ENCODE measurements around the gene DUSP2.
"Not testable (repeated sequence)": the region's sequence is repeated elsewhere in the genome, so short reads cannot be mapped to it uniquely, and the experiment has no call there.

Gene DUSP2

GRCh38 chr2:96146881-96147592 lies 1.8 kb upstream of the DUSP2 start:
- DNase-seq (ENCODE audit: low read depth) = no peak

DNA sequence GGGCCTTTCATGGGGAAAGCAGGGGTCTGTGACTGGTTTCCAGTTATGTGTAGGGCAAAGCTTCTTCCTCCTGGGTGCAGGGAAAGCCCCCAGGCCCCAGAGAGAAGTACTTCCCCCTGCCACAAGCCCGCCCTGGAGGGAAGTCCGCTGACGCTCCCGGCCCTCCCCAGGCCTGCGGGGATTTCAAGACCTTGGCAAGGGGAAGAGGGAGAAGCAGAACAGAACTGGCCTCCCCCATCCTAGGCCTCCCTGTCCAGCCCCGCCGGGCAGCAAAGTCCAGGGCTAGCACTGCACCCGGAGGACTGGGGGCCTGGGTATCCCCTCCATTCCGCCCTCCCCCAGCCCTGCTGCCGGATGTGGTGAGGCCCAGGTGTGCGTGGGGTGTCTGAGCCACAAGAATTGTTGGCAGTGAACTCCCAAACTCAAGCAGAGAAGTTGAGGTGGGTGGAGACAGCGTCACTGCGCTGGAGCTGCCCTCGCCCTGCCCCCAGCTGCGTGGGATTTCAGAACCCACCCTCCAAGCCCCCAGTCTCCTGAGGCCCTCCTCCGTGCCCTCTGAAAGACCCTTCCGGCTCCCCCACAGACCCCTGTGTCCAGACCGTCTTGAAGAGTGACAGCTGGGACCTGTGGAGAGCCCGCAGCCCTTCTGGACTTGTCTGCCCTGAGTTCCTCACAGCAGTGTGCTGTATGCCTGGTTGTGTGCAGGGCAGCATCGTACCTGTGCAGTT lies 1.1 kb upstream of the DUSP2 start:
- DNase-seq (ENCODE audit: low read depth) = peak; percentile 83

DNA sequence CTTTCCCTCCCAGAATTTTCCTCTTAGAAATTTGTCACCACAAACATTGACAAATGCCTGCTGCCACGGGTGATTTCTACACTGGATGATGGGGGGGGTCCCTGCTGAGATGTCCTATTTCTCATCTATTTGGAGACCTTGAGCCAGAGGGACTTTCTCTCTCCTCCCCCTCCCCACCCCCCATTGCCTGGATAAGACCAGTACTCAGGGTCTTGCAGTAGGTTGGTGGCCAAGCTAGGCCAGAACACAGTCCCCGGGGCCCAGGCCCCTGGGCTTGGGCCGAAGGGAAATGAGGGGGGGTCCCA lies 560 bp upstream of the DUSP2 start:
- DNase-seq (ENCODE audit: low read depth) = no peak

- no peak for DNase-seq (ENCODE audit: low read depth)
Observed at GRCh38 chr2:96144481-96145035, 682 bp downstream of the DUSP2 start.

GRCh38 chr2:96143848-96144480 lies 1.3 kb downstream of the DUSP2 start:
- no peak for DNase-seq (ENCODE audit: low read depth)

GRCh38 chr2:96143231-96143847 lies 1.9 kb downstream of the DUSP2 start:
- no peak for DNase-seq (ENCODE audit: low read depth)

DNA sequence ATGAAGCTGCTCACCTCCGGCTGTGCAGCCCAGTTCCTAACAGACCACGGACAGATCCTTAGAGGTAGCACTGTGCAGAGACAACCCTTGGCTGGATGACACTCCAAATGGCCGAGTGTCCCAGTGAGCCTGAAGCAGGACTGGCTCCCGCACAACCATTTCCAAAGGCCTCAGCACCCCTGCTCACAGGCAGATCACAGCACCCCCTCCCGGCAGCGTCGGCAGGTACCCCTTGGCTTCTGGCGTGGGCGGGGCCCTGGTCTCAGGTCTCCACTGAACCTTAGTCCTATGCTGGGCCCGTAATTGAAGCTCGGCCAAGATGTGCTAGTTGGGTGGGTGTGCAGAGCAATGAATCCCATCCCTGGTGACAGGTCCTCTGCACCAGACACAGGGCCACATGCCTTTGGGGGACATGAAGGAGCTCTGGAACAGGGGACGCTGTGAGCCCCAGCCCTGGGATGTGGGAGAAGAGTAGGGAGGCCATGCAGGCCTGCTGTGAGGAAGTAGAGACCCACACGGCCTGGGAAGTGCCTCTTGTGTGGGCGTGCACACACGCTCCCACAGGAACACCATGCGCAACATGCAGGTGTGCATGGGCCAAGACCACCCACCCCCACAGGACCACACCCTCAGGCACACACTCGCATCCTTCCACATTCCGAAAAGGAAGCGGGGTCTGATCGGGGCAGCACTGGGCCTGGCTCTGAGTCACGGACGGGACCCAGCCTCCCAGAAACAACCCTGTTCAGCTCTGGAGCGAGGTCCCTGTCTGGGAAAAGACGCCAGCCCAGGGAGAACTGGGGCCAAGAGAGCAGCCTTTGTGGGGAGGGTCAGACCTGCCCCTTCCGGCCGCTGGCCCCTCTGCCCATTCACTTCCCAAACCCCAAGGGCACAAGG lies 2.8 kb downstream of the DUSP2 start:
- DNase-seq (ENCODE audit: low read depth) = peak; percentile 59

DNA sequence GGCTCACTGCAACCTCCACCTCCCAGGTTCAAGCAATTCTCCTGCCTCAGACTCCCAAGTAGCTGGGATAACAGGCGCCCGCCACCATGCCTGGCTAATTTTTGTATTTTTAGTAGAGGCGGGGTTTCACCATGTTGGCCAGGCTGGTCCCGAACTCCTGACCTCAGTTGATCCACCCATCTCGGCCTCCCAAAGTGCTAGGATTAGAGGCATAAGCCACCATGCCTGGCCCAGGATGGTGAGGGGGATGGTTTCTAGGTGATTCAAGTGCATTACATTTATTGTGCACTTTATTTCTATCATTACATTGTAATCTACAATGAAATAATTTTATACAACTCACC lies 3.6 kb downstream of the DUSP2 start:
- DNase-seq (ENCODE audit: low read depth) = not testable (repeated sequence)

DNA sequence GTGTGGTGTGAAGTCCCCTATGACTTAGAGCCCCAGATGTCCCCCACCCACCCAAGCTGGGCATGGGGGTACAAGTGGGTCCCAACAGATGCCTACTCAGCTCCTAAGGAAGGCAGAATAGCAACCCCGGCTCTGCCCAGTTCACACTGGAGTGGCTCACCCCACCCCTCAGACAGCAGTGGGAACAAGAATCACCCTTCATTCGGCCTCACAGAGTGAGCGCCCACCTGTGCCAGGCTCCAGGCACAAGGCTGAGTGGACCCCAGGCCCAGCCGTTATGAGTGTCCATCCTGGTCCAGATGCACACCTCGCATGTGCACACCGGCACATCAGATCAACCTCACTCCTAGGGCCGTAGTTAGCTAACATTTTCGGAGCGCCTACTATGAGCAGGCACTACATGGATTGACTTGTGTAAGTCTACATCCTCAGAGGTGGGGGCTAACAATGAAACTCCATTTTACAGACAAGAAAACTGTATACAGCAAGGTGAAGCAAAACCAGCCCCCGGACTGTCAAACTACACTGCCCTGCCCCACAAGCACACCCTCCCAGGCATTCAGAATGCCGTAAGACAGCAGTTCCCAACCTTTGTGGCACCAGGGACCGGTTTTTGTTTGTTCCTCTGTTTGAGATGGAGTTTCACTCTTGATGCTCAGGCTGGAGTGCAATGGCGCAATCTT lies 4.2 kb downstream of the DUSP2 start:
- no peak for DNase-seq (ENCODE audit: low read depth)

GRCh38 chr2:96139181-96139758 lies 6.0 kb downstream of the DUSP2 start:
- DNase-seq (ENCODE audit: low read depth) = no peak

- peak; percentile 44 for DNase-seq (ENCODE audit: low read depth)
Observed at GRCh38 chr2:96138179-96139145, 6.8 kb downstream of the DUSP2 start, which contains the start of gene ASTL. Gene ASTL, minus strand, starts transcription at chr2:96138502. Its CDS starts 66 bp downstream, at chr2:96138436.

DNA sequence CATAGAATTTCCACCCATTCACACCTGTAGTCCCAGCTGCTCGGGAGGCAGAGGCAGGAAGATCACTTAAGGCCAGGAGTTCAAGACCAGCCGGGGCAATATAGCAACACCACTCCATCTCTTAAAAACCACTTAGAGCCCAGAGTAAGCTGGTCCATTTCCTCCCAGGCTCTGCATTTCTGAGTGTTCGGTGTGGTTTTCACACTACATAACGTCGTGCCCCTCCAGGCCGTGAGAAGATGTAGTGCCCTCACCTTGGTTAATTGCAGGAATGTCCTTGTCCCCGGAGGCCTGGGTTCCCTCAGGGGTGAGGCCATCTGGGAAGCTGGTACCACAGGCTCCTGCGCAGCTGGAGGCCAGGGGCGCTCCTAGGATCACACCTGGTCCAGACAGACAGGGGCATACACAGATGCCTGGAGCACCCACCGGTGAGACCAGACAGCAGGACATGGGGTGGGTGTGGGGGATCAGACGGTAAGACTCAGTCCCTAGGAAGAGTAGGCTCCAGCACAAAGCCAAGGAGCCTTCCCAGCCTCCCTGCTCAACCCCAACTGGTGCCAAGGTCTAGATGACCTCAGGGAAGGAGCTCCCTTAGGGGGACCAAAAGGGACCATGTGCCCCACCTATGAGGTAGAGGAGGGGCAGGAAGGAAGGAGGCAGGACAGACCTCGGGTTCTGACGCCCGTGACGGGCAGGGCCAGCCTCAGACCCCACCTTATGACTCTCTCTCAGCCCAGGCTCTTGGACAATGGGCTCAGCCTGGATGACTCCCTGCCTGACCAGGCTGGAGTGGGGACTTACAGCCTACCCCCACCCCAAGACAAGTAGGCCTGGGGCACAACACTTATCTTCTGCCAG lies 7.7 kb downstream of the DUSP2 start:
- no peak for DNase-seq (ENCODE audit: low read depth)

DNA sequence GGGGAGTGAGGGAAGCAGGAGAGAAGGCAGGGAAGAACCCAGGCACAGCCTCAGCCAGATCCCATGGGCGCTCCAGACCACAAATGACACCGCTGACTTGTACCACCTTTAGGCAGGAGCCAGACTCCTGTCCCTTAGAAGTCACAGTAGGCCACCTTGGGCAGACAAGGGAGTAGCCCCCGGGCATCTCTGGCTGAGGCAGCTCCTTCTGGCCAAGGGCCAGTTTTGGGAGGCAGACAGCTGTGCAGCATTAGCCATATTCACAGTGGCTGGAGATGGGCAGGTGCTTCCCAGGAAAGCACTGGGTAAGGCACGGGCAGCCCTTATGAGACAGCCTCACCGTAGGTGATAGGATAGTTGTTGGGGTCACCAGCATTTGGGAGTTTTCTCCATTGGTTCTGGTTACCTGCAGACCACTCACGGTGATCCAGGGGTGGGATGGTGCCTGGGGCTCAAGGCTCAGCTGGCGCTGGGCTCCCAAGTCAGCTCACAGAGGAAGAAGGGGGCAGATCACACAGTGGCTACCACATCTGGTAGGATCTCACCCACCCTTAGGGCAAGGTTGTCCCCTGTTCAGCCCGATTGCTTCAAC lies 9.0 kb downstream of the DUSP2 start:
- DNase-seq (ENCODE audit: low read depth) = no peak

GRCh38 chr2:96135621-96136020 lies 9.6 kb downstream of the DUSP2 start:
- DNase-seq (ENCODE audit: low read depth) = no peak

DNA sequence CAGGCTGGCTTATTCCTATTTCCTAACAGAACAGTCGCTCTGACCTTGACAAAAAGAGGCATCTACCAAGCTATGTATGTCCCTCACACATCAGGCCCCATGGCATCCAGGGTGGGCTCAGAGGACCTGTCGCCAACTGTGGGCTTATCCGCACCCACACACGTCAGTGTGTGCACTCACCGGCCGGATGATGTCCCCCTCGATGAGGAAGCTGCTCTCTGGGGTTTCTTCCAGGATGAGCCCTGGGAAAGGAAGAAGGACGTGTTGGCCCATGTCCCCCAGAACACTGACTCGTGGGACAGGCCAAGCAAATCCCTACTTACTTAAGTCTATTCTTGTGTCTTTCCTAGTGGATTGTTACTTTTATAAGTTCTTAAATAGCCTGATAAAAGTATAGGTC lies 10.1 kb downstream of the DUSP2 start:
- no peak for DNase-seq (ENCODE audit: low read depth)

DNA sequence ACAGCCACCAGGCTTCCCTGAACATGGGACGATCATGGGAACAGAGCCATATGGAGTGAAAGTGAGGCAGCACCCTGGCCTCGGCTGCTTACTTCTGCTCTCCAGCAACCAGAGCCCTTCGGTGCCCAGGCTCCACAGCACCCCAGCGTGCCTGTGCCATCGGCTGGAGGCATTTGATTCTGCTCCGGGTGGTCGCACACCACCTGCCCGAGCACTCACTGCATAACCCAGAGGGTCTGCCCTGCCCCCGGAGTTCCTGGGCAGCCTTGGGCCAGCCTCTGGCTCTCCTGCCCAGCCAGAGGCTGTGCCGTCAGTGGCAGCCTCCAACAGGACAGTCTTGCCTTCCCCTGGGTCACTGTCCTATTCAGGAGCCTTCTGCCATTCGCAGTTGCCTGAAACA lies 10.8 kb downstream of the DUSP2 start:
- no peak for DNase-seq (ENCODE audit: low read depth)

DNA sequence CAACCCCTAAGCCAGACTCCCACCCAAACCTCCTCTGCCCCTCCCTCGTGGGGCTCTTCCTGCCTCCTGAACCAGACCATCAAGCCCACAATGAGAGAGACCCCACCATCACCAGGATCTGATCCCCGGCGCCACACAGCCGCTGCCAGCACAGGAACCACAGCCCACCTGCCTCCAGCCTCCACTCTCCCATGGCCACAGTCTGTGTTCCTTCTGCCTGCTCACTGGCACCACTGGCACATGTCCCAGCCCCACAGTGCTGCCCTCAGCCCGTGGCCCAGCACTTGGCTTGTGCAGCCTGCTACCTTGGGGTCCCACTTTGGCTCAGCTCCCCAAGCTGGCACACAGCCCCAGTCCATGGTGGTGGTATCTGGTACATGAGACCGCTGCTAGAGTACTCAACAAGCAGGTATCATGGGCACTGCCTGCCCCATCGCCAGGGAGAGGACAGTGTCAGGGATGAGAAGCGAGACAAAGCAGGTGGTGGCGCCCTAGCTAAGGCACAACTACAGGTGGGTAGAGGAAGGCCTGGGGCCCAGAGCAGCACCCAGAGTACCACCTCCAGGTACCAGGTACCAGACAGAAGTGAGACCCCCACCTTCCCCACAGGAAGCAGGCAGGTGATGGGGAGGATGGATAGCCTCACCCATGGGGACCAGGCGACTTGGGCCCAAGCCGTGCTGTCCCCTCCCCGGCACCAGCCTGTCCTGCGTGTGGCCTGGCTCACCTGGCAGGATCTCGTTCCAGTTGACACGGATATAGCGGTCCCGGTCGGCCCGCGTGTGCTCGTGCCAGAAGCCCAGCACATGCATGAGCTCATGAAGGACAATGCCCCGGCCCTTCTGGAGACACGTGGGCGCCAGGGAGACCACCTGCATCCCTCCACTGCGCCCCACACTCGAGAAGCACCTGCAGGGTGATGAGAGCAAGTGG lies 13.2 kb downstream of the DUSP2 start:
- DNase-seq (ENCODE audit: low read depth) = no peak

All from activated T-helper 9 cell treated with anti-CD3 and anti-CD28 coated beads, Interleukin-2, amount 50 U/mL, for 16 hours (primary cell).